ENCODE data around the gene MAPK9. TPM values are rescaled to one million over a fixed set of nuclear protein-coding genes. Genes with fewer than 3 reads are reported as not detected.

The MAPK9 gene
- total RNA-seq, 3 donors from 2014 or later: 37.4 to 54.1 (median 41.3) TPM

DNA sequence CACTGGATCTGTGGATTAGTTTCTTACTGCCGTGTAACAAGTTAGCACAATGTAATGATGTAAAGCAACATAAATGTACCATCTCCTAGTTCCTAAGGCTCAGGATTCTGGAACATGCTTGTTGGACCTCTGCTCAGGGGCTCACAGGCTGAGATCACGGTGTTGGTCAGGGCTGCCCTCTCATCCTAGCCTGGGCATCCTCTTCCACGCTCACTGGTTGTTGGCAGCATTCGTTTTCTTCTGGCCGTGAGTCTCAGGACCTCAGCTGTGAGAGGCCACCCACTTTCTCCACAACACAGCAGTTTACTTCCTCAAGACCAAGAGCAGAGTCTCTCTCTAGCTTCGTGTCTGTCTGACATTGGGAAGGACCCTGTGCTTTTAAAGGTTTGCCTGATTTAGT, 100.2 kb downstream of the MAPK9 start:
- Histone ChIP-seq H3K4me3 (no peak overlapping the region), H3K36me3 (ENCODE audit: low read depth) (no peaks in the 10 kb centered on the region), H3K4me1 (ENCODE audit: low read depth) (no peaks in the 10 kb centered on the region), H3K9me3 (peaks cover 3% of the 10 kb centered on the region)
- no peak for ATAC-seq
- TF ChIP-seq, protein P1, sequence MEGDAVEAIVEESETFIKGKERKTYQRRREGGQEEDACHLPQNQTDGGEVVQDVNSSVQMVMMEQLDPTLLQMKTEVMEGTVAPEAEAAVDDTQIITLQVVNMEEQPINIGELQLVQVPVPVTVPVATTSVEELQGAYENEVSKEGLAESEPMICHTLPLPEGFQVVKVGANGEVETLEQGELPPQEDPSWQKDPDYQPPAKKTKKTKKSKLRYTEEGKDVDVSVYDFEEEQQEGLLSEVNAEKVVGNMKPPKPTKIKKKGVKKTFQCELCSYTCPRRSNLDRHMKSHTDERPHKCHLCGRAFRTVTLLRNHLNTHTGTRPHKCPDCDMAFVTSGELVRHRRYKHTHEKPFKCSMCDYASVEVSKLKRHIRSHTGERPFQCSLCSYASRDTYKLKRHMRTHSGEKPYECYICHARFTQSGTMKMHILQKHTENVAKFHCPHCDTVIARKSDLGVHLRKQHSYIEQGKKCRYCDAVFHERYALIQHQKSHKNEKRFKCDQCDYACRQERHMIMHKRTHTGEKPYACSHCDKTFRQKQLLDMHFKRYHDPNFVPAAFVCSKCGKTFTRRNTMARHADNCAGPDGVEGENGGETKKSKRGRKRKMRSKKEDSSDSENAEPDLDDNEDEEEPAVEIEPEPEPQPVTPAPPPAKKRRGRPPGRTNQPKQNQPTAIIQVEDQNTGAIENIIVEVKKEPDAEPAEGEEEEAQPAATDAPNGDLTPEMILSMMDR (IDR thresholded peaks at IDR 0.05): no peak
- no peak for DNase-seq
- intact Hi-C loops (cut with DNase I, micrococcal nuclease): no loop called here

DNA sequence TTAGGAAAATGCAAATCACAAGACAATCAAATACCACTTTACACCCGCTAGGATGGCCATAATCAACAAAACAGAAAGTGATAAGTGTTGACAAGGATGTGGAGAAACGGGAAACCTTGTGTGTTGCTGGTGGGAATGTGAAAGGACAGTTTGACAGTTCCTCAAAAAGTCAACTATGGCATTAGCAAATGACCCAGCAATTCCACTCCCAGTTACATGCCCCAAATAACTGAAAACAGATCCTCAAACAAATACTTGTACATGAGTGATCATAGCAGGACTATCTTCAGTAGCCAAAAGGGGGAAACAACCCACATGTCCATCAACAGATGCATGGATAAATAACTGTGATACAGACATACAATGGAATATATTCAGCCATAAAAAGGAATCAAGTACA, 104.1 kb downstream of the MAPK9 start:
- TF ChIP-seq, protein P1 (IDR thresholded peaks at IDR 0.05): no peak
- Histone ChIP-seq H3K4me3 (no peak overlapping the region), H3K36me3 (ENCODE audit: low read depth) (no peaks in the 10 kb centered on the region), H3K4me1 (ENCODE audit: low read depth) (no peaks in the 10 kb centered on the region), H3K9me3 (peaks cover 3% of the 10 kb centered on the region)
- intact Hi-C loops (cut with DNase I, micrococcal nuclease): no loop called here
- DNase-seq (no peak), ATAC-seq (no peak)

Other genes with a start within 250 kb of the MAPK9 start
- gene RNF130, start 220.3 kb downstream of the MAPK9 start, total RNA-seq: 10 to 100 TPM; 36.1 to 75.7 (median 56.1) TPM
- gene RASGEF1C, start 82.9 kb downstream of the MAPK9 start, total RNA-seq: 1 to 10 TPM in 1 of 3 donors, under 1 TPM in 2; 0.17 to 1.9 (median 0.65) TPM
- gene GFPT2, start 61.3 kb upstream of the MAPK9 start, total RNA-seq: 10 to 100 TPM in 1 of 3 donors, 1 to 10 TPM in 2; 1.3 to 17.4 (median 7.9) TPM
- 10 to 100 TPM; 20.9 to 33.7 (median 25.2) TPM for gene CNOT6, start 202.3 kb upstream of the MAPK9 start, total RNA-seq